ENCODE measurements around the gene LMAN2.

GRCh38 chr5:177372034-177372896 is 20.8 kb upstream of the LMAN2 start:
- no peak for TF ChIP-seq EZH2 (IDR thresholded peaks at IDR 0.05)
- TF ChIP-seq POLR2AphosphoS5 (IDR thresholded peaks at IDR 0.05; ENCODE audit: borderline replicate concordance, low read depth, low read length) = no peak
- TF ChIP-seq FOXP2 (optimal IDR thresholded peaks at IDR 0.05; ENCODE audit: control extremely low read depth, extremely low read length, insufficient read depth) = no peak
